ENCODE data around the gene GVQW3. TPM values are rescaled to one million over a fixed set of nuclear protein-coding genes. Genes with fewer than 3 reads are reported as not detected.
"Not testable (repeated sequence)": the region's sequence is repeated elsewhere in the genome, so short reads cannot be mapped to it uniquely, and the experiment has no call there.

The GVQW3 gene
- total RNA-seq, 1 experiment from 2014 or later = 7.7 TPM

- no peak for TF ChIP-seq CREM (CRISPR knock-in tag; IDR thresholded peaks at IDR 0.05)
- TF ChIP-seq SMAD4 (CRISPR knock-in tag; IDR thresholded peaks at IDR 0.05) = no peak
- TF ChIP-seq ZBTB43 (CRISPR knock-in tag; IDR thresholded peaks at IDR 0.05) = no peak
- no peak for TF ChIP-seq FOXJ3 (CRISPR knock-in tag; IDR thresholded peaks at IDR 0.05; ENCODE audit: borderline replicate concordance)
- no peak for TF ChIP-seq HMGXB4 (CRISPR knock-in tag; IDR thresholded peaks at IDR 0.05)
- TF ChIP-seq ZNF425 (CRISPR knock-in tag; conservative IDR thresholded peaks at IDR 0.05) = no peak
- no peak for TF ChIP-seq ERG (CRISPR knock-in tag; IDR thresholded peaks at IDR 0.05)
- TF ChIP-seq ZNF138 (CRISPR knock-in tag; conservative IDR thresholded peaks at IDR 0.05) = no peak
- no peak for TF ChIP-seq ZSCAN18 (CRISPR knock-in tag; IDR thresholded peaks at IDR 0.05)
- no peak for TF ChIP-seq E2F4 (CRISPR knock-in tag; IDR thresholded peaks at IDR 0.05; ENCODE audit: borderline replicate concordance, low read depth)
- no peak for TF ChIP-seq ZBTB21 (CRISPR knock-in tag; IDR thresholded peaks at IDR 0.05; ENCODE audit: borderline replicate concordance)
These were observed 19.8 kb downstream of the GVQW3 start (continued) for GRCh38 chr11:76400967-76401366.

- ATAC-seq; CTCF ChIA-PET; H3K4me3 Mint-ChIP-seq; H3K9me3 Mint-ChIP-seq; DNase-seq (ENCODE audit: low spot score); H3K27me3 Mint-ChIP-seq (ENCODE audit: low read depth); POLR2A ChIA-PET; H3K27ac Mint-ChIP-seq; H3K36me3 Mint-ChIP-seq; H3K4me1 Mint-ChIP-seq: not testable (repeated sequence)
These were observed 20.4 kb downstream of the GVQW3 start for GRCh38 chr11:76401484-76401883.

GRCh38 chr11:76406359-76406758 lies 25.2 kb downstream of the GVQW3 start:
- Mint-ChIP-seq H3K27me3 (ENCODE audit: low read depth) (no peaks in the 10 kb centered on the region), H3K4me3 (no peak overlapping the region), H3K36me3 (no peaks in the 10 kb centered on the region), H3K9me3 (no peaks in the 10 kb centered on the region), H3K27ac (no peak overlapping the region), H3K4me1 (peaks cover 11% of the 10 kb centered on the region)
- ATAC-seq (no peak), DNase-seq (ENCODE audit: low spot score) (no peak)
- ChIA-PET CTCF (no interaction called here), POLR2A (no interaction called here)
- TF ChIP-seq ATF1 (CRISPR knock-in tag; IDR thresholded peaks at IDR 0.05) = no peak
- TF ChIP-seq KAT7 (CRISPR knock-in tag; IDR thresholded peaks at IDR 0.05; ENCODE audit: borderline replicate concordance) = no peak
- TF ChIP-seq OVOL2 (CRISPR knock-in tag; IDR thresholded peaks at IDR 0.05; ENCODE audit: borderline replicate concordance) = no peak
- TF ChIP-seq IRF2 (CRISPR knock-in tag; IDR thresholded peaks at IDR 0.05; ENCODE audit: borderline replicate concordance, low read depth) = no peak
- TF ChIP-seq HMGXB4 (CRISPR knock-in tag; IDR thresholded peaks at IDR 0.05) = no peak
- TF ChIP-seq PRRX2 (CRISPR knock-in tag; IDR thresholded peaks at IDR 0.05) = no peak
- no peak for TF ChIP-seq SMAD3 (CRISPR knock-in tag; IDR thresholded peaks at IDR 0.05; ENCODE audit: borderline replicate concordance)
- TF ChIP-seq MLX (CRISPR knock-in tag; IDR thresholded peaks at IDR 0.05) = no peak
- no peak for TF ChIP-seq ZNF121 (CRISPR knock-in tag; IDR thresholded peaks at IDR 0.05)
- TF ChIP-seq ZNF416 (CRISPR knock-in tag; IDR thresholded peaks at IDR 0.05) = no peak
- TF ChIP-seq GTF2I (CRISPR knock-in tag; conservative IDR thresholded peaks at IDR 0.05) = no peak
- no peak for TF ChIP-seq ZNF671 (CRISPR knock-in tag; IDR thresholded peaks at IDR 0.05)

Measured in WTC11 (cell line).